ENCODE measurements around the gene HINT1.

DNA sequence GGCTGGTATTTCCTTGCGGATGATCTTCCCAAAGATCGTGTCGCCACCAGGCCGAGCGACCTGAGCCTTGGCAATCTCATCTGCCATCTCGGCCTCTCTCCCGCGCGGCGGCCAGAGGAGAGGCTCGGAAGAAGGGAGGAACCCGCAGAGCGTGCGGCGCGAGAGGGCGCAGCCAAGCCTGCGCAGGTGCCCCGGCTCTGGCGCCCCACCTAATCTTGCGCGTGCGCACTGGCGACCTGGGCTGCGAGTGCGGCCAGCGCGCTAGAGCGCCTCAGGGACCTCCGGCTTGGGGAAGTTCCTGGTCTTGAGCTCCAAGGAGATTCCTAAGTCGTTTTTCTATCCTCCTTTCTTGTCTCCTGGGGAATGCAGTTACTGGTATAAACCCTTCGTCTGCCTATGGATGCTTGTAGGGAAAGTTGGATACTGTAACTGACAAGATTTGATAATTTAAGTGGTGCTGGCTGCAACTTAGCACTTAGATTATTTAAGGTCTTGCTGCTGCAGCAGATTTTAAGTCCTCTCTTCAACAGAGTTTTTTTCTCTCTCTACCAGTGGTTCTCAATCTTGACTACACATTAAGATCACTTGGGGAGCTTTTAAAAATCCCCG is at the start of gene HINT1:
- TF ChIP-seq, protein P1, sequence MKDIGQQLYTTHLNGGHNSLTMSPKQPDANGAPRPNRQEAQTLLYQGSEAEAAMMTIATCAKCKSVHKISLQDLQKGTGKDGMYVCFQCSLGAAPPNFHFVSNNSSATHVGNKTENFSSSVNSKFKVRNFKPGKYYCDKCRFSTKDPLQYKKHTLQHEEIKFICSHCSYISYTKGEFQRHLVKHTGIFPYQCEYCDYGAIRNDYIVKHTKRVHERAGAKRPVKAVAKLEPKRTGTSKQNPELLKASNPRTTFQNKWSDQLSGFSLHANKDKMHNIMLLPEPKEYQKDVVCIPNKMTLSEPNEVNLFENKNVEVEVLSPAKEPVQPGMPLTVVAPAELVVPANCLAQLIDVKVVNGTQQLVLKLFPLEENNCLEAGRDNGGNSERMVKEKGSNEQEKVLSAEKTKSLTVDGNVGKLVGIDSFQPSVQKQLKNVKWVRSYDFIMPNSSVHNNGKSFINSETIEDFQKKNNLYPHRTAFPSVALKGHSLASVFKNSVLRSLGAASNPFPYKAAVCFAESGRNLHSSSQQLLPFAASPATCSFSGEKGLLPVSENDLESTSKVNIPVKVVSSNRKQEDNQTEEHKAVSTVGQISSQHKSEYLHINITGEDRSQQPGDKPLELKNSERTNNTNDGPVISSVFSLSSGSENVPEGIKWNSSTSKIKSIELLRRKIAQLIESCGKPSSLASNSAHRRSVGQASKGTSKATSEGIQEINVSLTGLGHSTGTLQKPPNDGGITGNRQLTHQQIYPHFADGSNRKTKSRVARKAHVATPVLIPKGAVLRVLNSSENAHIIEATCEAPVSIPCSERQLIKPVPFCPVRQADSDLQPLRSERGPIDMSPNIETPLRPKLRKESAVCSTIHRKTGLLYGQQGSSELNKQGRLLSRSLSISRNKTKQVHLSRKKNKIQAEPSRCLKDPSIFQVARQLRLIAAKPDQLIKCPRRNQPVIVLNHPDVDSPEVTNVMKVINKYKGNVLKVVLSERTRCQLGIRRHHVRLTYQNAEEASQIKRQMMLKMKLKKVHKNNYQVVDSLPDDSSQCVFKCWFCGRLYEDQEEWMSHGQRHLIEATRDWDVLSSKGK (CRISPR knock-in tag; IDR thresholded peaks at IDR 0.05), result no peak
- TF ChIP-seq ARHGAP35 (IDR thresholded peaks at IDR 0.05; ENCODE audit: partially characterized antibody) (no peak), MEF2A (IDR thresholded peaks at IDR 0.05; ENCODE audit: control insufficient read depth, low read depth, low read length) (no peak), NFIC (IDR thresholded peaks at IDR 0.05) (0 out of 2 replicates have a peak, but pooled peaks have one; percentile 2), POLR2A (conservative IDR thresholded peaks at IDR 0.05) (peak; percentile 90), ESRRA (IDR thresholded peaks at IDR 0.05; ENCODE audit: borderline replicate concordance, low read depth) (no peak), CCAR2 (IDR thresholded peaks at IDR 0.05; ENCODE audit: low read depth, low read length) (no peak), PHF8 (IDR thresholded peaks at IDR 0.05; ENCODE audit: borderline replicate concordance, low read length) (no peak), BRF1 (IDR thresholded peaks at IDR 0.05; ENCODE audit: borderline replicate concordance, extremely low read depth, insufficient read length) (no peak), TEAD4 (IDR thresholded peaks at IDR 0.05; ENCODE audit: low read length) (no peak), TEAD4 (CRISPR knock-in tag; IDR thresholded peaks at IDR 0.05; ENCODE audit: borderline replicate concordance) (no peak), ZNF124 (CRISPR knock-in tag; IDR thresholded peaks at IDR 0.05) (no peak)
- TF ChIP-seq, protein P2, sequence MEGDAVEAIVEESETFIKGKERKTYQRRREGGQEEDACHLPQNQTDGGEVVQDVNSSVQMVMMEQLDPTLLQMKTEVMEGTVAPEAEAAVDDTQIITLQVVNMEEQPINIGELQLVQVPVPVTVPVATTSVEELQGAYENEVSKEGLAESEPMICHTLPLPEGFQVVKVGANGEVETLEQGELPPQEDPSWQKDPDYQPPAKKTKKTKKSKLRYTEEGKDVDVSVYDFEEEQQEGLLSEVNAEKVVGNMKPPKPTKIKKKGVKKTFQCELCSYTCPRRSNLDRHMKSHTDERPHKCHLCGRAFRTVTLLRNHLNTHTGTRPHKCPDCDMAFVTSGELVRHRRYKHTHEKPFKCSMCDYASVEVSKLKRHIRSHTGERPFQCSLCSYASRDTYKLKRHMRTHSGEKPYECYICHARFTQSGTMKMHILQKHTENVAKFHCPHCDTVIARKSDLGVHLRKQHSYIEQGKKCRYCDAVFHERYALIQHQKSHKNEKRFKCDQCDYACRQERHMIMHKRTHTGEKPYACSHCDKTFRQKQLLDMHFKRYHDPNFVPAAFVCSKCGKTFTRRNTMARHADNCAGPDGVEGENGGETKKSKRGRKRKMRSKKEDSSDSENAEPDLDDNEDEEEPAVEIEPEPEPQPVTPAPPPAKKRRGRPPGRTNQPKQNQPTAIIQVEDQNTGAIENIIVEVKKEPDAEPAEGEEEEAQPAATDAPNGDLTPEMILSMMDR (IDR thresholded peaks at IDR 0.05 in 2 of 3, conservative IDR thresholded peaks at IDR 0.05 in 1 of 3; ENCODE audit: insufficient read depth in 2 of 3, low read depth in 1 of 3, low read length in 3 of 3), result peak in 2 of 3 experiments; percentile 40 to 44; a peak in 4 of 6 replicates

Data from K562 (cell line).